Measurements from ENCODE around the gene HERPUD2. TPM values are rescaled to one million over a fixed set of nuclear protein-coding genes. Genes with fewer than 3 reads are reported as not detected.
"Not testable (repeated sequence)": the region's sequence is repeated elsewhere in the genome, so short reads cannot be mapped to it uniquely, and the experiment has no call there.

Gene HERPUD2
- total RNA-seq, 4 donors from 2014 or later, result 12.2 to 27.8 (median 24.7) TPM

- no peak for TF ChIP-seq CTCF (IDR thresholded peaks at IDR 0.05 in 4 of 5, conservative IDR thresholded peaks at IDR 0.05 in 1 of 5)
- TF ChIP-seq POLR2A (IDR thresholded peaks at IDR 0.05), result no peak
- no peak overlapping the region for H3K27ac ChIP-seq
- peaks cover 0 to 14% of the 10 kb centered on the region in 2 donors for H3K36me3 ChIP-seq
- DNase-seq (no peak), ATAC-seq (no peak)
- intact Hi-C loops (cut with DNase I; ENCODE audit: low total_unique reads), result no loop called here
- H3K4me3 ChIP-seq, result no peak overlapping the region
- no peaks in the 10 kb centered on the region for H3K27me3 ChIP-seq
- peaks cover 5 to 7% of the 10 kb centered on the region in 2 donors for H3K4me1 ChIP-seq
- in situ Hi-C loops (cut with MboI; ENCODE audit: low sequenced_read_pairs in 4 of 4), result no loop called here
- no peaks in the 10 kb centered on the region for H3K9me3 ChIP-seq
Measured at GRCh38 chr7:35670856-35671569, 23.9 kb downstream of the HERPUD2 start.

- H3K27ac ChIP-seq; H3K4me1 ChIP-seq; H3K4me3 ChIP-seq; intact Hi-C loops (cut with DNase I; ENCODE audit: low total_unique reads); in situ Hi-C loops (cut with MboI; ENCODE audit: low sequenced_read_pairs in 4 of 4); H3K27me3 ChIP-seq; H3K9me3 ChIP-seq; ATAC-seq; DNase-seq: not testable (repeated sequence)
- peaks cover 0 to 11% of the 10 kb centered on the region in 2 donors for H3K36me3 ChIP-seq
Measured at GRCh38 chr7:35660411-35660810, 34.5 kb downstream of the HERPUD2 start.

DNA sequence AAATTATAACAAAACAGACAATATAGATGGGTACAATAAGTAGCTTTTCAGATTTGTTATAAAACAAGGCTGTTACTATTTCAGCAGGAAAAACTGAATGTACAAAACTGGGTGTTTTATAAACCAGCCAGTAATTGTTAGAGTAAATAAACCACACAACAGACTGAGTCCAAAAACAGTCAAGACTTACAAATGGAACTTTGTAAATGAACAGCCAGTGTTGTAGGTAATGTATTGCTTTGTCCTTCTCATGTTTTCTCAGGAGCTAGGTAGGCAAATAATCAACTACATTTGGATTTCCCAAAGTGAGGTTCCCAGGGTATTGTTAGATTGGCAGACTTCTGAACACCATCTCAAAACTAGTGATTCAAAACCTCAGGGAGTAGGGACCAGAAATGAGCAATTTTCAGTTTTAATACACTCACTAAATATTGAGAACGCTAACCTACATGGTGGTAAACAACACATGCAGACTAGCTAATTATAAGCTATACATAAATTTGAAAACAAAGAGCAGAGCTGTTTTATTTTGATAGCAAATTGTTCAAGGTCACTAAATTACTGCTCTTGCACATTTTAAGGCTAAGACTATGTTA, 36.2 kb downstream of the HERPUD2 start:
- Histone ChIP-seq H3K27ac (no peak overlapping the region), H3K27me3 (no peaks in the 10 kb centered on the region), H3K9me3 (no peaks in the 10 kb centered on the region), H3K4me1 (no peaks in the 10 kb centered on the region), H3K4me3 (no peak overlapping the region), H3K36me3 (no peaks in the 10 kb centered on the region)
- TF ChIP-seq POLR2A (IDR thresholded peaks at IDR 0.05), result no peak
- intact Hi-C loops (cut with DNase I; ENCODE audit: low total_unique reads) (no loop called here), in situ Hi-C loops (cut with MboI; ENCODE audit: low sequenced_read_pairs in 4 of 4) (no loop called here)
- no peak for DNase-seq
- no peak for ATAC-seq

DNA sequence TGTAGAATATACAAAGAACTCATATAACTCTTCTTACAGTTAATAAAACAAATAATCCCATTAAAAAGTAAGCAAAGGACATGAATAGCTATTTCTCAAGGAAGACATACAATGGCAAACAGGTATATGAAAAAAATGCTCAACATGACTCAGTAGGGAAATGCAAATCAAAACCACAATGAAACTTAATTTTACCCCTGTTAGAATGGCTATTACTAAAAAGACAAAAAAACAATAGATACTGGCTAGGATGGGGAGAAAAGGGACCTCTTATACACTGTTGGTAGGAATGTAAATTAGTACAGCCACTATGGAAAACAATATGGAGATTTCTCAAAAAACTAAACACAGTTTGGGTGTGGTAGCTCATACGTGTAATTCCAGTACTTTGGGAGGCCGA, 37.8 kb downstream of the HERPUD2 start:
- in situ Hi-C loops (cut with MboI; ENCODE audit: low sequenced_read_pairs in 4 of 4) (no loop called here), intact Hi-C loops (cut with DNase I; ENCODE audit: low total_unique reads) (no loop called here)
- Histone ChIP-seq H3K4me3 (no peak overlapping the region), H3K4me1 (no peaks in the 10 kb centered on the region), H3K36me3 (no peaks in the 10 kb centered on the region), H3K27me3 (no peaks in the 10 kb centered on the region), H3K9me3 (no peaks in the 10 kb centered on the region), H3K27ac (no peak overlapping the region)
- TF ChIP-seq CTCF (IDR thresholded peaks at IDR 0.05 in 4 of 5, conservative IDR thresholded peaks at IDR 0.05 in 1 of 5) (no peak), POLR2A (IDR thresholded peaks at IDR 0.05) (no peak)
- DNase-seq, result no peak
- no peak for ATAC-seq

- H3K4me1 ChIP-seq; in situ Hi-C loops (cut with MboI; ENCODE audit: low sequenced_read_pairs in 4 of 4); DNase-seq; H3K27ac ChIP-seq; H3K9me3 ChIP-seq; H3K27me3 ChIP-seq; ATAC-seq; intact Hi-C loops (cut with DNase I; ENCODE audit: low total_unique reads); H3K4me3 ChIP-seq; H3K36me3 ChIP-seq: not testable (repeated sequence)
Measured at GRCh38 chr7:35654558-35654957, 40.4 kb downstream of the HERPUD2 start.

GRCh38 chr7:35652124-35652523, 42.8 kb downstream of the HERPUD2 start:
- no peaks in the 10 kb centered on the region for H3K36me3 ChIP-seq
- peaks cover 16 to 18% of the 10 kb centered on the region in 2 donors for H3K4me1 ChIP-seq
- H3K9me3 ChIP-seq, result no peaks in the 10 kb centered on the region
- H3K4me3 ChIP-seq, result no peak overlapping the region
- H3K27ac ChIP-seq, result no peak overlapping the region
- DNase-seq (no peak), ATAC-seq (no peak)
- in situ Hi-C loops (cut with MboI; ENCODE audit: low sequenced_read_pairs in 4 of 4) (no loop called here), intact Hi-C loops (cut with DNase I; ENCODE audit: low total_unique reads) (no loop called here)
- no peaks in the 10 kb centered on the region for H3K27me3 ChIP-seq
- no peak for TF ChIP-seq CTCF (IDR thresholded peaks at IDR 0.05 in 4 of 5, conservative IDR thresholded peaks at IDR 0.05 in 1 of 5)
- no peak for TF ChIP-seq POLR2A (IDR thresholded peaks at IDR 0.05)
